Measurements from ENCODE around the gene WDR6.
A peak's percentile ranks its signal among the peaks of the same experiment; 100 is the strongest.

WDR6 gene, protein sequence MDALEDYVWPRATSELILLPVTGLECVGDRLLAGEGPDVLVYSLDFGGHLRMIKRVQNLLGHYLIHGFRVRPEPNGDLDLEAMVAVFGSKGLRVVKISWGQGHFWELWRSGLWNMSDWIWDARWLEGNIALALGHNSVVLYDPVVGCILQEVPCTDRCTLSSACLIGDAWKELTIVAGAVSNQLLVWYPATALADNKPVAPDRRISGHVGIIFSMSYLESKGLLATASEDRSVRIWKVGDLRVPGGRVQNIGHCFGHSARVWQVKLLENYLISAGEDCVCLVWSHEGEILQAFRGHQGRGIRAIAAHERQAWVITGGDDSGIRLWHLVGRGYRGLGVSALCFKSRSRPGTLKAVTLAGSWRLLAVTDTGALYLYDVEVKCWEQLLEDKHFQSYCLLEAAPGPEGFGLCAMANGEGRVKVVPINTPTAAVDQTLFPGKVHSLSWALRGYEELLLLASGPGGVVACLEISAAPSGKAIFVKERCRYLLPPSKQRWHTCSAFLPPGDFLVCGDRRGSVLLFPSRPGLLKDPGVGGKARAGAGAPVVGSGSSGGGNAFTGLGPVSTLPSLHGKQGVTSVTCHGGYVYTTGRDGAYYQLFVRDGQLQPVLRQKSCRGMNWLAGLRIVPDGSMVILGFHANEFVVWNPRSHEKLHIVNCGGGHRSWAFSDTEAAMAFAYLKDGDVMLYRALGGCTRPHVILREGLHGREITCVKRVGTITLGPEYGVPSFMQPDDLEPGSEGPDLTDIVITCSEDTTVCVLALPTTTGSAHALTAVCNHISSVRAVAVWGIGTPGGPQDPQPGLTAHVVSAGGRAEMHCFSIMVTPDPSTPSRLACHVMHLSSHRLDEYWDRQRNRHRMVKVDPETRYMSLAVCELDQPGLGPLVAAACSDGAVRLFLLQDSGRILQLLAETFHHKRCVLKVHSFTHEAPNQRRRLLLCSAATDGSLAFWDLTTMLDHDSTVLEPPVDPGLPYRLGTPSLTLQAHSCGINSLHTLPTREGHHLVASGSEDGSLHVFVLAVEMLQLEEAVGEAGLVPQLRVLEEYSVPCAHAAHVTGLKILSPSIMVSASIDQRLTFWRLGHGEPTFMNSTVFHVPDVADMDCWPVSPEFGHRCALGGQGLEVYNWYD

DNA sequence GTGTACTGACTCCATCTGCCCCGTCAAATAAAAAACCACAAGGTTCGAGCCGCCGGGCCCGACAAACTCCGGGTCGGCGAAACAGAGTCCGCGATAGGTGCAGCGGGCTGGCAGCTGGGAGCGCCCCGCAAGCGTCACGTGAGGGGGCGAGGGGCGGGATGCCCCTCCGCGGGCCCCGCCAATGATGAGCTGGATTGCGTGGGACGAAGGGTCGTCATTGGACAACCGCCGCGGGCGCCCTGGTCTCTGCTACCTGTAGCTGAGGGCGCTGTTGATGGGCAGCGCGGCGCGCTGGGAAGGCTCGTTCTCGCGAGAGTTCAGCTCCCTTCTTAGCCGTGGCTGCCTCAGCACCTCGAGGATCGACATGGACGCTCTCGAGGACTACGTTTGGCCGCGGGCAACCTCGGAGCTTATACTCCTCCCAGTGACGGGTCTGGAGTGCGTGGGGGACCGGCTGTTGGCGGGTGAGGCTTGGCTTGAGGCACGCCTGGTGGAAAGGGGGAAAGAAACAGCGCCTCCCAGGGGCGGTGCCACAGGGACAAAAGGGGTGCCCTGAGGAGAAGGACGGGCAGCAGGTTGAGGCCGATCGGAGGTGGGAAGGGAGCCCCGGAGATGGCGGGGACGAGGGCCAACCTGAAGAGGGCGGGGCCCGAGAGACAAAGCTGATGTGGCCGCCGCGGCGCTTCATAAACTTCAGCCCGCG lies at the start of gene WDR6:
WDR6 (plus strand) TSS at position 324 of the 703 bp plus-strand sequence; CDS start at position 365, 41 bp downstream.
- DNase-seq = peak; percentile 98

DNA sequence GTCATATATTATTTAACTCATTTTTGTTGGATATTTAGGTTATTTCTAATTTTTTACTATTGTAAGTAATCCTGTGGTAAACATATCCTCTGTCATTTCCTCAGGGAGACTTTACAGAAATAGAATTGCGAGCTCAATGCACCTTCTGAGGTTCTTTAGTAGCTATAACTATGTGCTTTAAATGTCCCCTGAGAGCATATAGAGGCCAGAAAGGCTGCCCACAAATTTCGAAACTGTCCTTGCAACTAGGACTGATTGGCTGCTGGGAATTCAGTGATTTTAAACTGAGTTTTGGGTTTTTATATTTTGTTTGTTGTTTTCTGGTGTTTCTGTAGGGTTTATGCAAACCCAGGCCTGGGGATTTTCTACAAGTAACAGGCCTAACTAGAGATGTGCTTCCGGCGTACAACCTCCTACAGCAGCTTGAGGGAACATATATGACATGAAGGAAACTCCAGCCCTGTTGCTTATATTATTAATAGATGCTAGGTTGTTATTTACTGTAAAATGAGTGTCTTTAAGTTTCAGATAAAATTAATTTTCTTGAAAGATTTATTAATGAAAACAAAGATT lies 46.3 kb upstream of the WDR6 start:
- no peak for DNase-seq

DNA sequence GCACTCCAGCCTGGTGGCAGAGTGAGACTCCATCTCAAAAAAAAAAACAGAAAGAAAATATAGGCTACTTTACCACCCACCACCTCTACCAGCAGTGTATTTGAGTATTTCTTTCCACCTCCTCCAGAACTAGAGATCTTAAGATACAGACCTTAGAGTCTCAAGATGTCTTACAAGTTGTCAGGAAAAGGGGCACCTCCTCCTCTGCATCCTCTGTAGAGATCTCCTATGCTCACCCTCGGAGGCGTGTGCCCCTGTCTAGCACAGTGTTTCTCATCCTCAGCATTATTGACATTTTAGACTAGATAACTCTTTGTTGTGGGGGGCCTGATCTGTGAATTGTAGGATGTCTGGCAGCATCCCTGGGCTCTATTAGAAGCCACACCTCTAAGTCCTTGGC lies 44.9 kb upstream of the WDR6 start:
- DNase-seq = no peak

DNA sequence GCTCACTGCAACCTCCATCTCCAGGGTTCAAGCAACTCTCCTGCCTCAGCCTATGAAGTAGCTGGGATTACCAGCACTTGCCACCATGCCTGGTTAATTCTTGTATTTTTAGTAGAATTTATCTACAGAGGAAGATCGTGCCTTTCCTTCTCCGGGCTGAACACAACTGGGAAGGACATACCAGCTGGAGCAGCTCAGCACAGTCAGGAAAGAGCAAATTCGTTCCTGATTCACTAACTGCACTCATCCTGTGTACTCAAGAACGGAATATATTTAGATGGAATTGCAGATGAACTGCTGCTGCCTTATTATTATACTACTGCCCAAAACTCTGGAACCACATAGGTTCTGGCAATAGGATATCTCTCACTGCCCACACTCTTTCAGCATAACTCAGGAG lies 44.3 kb upstream of the WDR6 start:
- DNase-seq = no peak

DNA sequence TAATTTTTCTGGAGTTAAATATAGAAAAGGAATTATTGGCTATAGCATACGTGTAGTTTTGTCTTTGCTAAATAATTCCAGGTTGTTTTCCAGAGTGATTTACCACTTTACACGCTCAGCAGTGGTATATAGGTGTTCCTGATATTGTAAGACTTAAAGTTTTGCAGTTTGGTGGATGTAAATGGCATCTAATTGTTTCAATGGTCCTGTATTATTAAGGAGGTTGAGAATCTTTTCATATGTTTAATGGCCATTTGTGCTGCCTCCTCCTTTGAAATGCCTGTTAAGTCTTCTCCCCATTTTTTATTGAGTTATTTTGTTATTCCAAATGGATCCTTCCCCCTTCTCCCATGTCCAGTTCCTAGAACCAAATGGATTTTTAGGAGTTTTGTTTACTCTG lies 43.6 kb upstream of the WDR6 start:
- DNase-seq = no peak

DNA sequence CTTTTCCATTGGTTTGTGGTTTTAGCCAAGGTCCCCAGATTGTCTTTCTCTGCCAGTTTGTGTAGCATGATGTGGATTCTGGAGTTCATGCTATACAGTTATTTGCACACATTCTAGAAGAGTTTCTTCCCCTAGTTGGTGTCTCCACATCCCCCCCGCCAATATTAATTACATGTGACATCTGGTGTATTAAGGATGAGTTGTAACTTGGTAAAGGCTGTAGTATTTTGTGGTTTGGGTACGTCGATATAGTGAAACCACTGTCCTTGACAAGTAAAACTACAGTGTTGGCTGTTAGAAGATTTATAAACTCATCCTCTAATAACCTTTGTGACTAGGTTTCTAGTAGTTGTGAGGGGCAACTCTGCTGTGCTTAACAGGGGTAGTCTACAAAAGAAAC lies 40.8 kb upstream of the WDR6 start:
- no peak for DNase-seq

DNA sequence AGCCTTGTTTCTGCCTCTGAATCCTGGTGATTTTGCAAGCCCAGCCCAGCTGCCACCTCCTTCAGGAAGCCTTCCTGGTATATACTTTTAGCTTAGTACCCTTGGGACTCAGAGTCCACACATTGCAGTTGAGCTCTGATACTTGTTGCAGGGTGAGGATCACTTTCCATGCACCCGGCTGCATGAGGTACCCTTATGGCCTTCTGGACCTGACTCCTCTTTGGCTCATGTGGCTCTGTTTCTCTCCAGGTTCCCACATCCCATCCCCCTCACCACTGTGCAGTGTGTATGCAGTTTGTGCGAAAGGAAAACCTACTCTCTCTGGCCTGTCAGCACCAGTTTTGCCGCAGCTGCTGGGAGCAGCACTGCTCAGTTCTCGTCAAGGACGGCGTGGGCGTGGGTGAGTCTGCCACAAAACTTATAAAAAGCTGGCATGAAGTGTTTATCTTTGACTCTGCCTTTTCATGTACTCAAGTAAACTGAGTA lies 40.3 kb upstream of the WDR6 start:
- no peak for DNase-seq

DNA sequence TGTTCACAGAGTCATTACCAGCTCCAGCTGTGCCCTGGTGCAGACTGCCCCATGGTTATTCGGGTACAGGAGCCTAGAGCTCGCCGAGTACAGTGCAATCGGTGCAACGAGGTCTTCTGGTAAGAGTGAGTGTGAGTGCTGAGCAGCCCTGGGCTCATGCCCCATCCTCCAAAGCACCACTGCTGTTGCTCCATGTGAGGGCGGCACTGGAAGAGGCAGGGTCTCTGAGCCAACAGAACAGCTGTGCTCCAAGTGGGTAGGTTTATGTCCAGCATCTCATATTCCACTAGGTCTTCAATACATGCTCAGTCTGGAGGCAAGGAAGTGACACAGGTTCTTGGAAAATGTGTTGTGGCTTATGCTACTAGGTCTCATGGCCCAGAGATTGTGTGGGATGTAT lies 36.6 kb upstream of the WDR6 start:
- no peak for DNase-seq

DNA sequence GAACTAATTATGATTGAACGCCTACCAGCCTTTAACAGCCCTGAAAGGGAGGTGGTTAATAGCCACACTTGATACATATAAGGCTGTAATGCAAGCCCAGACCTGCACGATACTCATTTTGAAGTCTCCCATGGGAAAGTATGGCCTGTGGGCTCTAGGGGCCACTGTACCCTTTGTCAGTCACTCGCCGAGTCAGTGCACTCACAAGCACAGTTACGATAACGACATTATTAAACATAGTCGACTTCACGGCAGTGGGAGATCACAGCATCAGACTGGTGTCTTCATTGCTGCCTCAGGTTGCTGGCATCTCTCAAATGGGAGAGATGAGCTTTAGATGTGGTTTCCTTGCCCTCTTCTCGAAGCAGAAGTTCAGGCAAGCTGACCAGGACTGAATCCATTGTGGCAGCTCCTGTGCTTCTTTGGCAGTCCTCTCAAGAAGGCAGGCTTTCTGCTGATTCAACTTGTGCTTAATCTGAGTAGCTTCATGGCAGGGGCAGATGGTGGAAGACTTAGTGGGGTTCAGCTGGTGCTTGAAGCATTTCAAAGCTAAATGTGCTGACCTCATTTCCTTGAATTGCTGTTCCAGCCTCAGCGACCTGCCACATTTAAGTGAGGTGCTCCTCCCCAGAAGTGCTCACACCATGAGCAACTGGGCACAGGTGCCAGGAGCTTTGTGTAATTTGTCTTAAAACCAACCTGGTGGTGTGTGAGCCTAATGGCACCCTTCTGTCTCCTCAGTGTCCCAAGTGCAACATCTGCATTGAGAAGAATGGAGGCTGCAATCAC lies 32.9 kb upstream of the WDR6 start:
- peak; percentile 18 for DNase-seq

DNA sequence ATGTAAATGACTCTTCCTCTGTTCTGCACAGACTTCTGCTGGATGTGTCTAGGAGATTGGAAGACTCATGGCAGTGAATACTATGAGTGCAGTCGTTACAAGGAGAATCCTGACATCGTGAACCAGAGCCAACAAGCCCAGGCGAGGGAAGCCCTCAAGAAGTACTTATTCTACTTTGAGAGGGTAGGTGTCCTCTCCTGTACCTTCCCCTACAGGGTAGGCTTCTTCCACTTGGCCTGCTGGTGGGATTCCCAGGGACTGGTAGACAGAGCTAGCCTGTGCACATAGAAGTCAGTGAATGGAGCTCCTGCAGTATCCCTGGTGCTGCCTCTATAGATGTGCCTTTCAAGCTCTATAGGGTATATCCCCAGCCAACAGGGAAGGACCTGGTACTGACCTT lies 27.7 kb upstream of the WDR6 start:
- DNase-seq = no peak

DNA sequence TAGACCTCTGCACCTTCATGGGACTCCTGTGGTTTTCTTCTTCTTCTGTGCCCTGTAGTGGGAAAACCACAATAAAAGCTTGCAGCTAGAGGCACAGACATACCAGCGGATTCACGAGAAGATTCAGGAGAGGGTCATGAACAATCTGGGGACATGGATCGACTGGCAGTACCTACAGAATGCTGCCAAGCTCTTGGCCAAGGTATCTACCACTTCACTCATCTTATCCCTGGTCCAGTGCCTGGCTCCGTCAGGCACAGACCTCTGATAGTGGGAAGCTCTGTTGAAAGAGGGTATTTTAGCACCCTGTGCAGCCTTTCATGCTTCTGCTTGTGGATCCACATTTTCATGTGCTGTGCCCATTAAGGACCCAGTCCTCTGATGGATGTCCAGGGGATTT lies 26.9 kb upstream of the WDR6 start:
- no peak for DNase-seq

DNA sequence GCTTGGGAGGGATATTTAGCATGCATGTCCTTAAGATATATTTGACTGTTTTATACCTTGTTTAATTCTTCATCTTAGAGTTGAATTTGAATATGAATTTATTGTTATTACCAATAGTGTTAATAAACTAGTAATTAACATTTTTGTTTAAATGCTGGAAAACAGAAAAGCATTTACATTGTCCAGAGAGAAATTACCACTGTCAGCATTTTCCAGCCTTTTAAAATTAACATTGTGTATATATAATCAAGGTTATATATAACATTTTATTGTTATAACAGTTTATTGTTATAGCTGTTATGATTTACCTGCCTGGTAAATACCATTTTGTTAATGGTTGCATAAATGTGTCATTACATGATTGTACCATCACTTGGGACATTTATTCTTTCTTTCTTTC lies 25.2 kb upstream of the WDR6 start:
- no peak for DNase-seq

DNA sequence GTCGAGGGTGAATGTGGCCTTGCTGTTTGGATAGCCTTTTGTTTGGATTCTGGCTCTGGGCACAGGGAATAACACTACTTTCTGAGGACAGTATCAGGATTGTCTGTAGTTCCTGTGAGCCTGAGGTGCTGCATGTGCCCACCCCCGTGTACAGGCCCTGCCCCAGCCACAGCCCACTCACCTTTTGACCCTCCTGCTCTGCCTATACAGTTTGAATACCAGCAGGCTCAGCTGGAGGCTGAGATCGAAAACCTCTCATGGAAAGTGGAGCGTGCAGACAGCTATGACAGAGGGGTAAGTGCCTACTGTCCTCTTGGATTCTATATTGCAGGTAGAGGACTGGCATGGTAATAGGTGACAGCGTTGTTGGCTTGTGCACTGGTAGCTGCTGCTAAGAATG lies 24.5 kb upstream of the WDR6 start:
- no peak for DNase-seq

DNA sequence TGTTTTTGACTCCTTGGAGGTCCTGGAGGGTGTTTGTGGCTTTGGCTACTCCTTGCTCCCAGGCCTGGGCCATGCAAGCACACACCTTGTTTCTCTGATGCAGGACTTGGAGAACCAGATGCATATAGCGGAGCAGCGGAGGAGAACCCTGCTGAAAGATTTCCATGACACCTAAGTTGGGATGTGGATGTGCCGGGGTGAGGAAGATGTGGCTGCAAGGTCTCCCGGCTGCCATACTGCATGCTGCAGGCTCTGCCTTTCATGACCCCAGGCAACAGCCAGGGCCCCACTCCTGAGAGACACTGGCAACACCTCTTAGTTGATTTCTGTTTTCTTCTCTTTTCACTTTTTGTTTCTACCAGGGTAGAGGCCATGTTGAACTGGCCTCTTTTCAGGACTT lies 24.1 kb upstream of the WDR6 start:
- DNase-seq = no peak

DNA sequence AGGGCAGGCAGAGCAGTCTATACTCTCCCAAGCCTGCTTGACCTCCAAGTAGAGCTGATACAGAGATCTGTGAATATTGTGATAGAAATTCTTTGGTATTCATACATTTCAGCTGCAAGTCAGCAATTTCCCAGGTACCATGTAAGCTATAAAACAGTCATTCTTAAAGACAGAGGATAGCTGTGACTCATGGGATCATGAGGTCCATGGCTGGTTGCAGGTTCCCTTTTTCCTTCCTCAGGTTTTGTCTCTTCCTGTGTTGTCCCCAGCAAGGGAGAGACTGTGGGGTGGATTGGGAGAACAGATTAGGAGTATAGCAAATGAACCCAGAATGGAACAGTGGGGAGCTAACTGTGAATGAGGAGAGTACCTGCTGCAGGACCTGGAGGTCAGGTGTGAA lies 22.5 kb upstream of the WDR6 start:
- DNase-seq = no peak

DNA sequence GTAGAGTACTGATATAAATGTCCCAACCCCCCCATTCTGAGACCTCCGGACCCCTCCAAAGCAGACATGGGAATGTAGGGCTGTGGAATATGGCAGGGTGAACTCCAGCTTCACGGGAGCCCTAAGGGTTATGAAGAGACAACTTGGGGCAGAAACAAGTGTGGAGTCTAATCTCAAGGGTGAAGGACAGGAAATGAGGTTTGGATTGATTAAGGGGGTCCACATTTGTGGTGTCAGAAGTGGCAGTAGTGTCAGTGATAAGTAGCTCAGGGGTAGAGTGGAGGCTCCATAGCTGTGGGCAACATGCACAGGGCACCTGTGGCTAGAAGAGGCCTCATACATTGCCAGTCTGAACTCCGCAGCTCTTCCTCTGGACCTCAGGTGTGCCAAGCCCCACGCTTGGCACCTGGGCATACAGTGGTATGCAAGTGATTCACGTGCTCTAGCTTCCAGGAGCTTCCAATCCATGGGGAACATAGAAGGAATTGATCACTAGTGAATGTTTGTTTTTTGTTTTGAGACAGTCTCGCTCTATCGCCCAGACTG lies 21.3 kb upstream of the WDR6 start:
- no peak for DNase-seq

DNA sequence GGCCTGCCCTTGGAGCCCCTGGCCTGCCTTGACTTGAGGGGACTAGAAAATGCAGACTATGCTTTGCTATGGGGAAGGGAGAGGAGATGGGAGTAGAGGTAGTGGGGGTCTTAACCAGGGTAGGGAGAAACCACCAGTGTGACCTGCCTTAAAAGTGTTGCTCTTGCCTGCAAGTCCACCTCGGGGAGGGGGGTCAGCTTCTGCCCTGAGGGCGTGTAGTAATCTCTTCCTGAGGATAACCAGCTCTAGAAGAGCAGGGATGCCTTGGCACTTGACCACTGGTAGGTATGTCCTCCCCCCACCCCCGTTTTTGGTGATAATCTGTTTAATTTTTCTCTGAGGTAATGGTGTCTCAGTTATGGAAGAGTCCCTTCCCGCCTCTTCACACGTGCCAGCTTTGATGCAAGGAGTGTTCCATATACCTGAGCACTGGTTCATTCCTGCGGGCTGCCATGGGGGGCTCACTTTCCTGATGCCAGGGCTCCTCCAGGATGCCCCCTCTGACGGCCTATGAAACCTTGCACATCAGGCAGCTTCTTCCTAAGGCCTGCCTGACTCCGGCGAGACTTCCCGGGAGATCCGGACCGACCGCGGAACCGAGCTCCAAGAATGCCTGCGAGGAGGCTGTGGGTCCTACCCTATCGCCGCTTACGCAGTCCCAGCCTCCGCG lies 17.9 kb upstream of the WDR6 start:
- DNase-seq = peak; percentile 18

DNA sequence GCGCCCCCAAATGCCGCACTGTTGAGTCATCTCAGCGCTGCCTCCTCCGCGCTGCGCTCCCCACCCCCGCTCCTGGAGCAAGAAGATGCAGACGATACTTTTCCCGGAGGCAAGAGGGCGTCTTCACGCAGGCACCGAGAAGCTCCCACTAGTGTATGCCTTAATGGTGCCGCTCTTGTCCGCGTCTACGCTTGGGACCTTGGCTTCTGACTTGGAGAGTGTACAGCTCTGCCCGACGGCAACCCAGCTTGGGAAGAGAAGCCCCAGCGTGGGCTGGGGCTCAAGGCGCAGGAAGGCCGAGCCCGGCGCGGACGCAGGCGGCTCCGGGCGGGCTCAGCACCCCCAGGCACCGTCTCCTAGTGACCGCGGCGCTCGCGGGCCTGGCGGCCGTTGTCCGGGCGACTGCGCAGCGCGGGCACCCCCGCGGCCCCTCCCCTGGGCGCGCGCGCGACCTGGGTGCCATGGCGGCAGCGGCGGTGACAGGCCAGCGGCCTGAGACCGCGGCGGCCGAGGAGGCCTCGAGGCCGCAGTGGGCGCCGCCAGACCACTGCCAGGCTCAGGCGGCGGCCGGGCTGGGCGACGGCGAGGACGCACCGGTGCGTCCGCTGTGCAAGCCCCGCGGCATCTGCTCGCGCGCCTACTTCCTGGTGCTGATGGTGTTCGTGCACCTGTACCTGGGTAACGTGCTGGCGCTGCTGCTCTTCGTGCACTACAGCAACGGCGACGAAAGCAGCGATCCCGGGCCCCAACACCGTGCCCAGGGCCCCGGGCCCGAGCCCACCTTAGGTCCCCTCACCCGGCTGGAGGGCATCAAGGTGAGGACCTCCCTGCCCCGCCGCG lies 17.2 kb upstream of the WDR6 start, which contains the start of gene P4HTM:
P4HTM (plus strand) TSS at position 446 of the 840 bp plus-strand sequence; CDS start at position 462, 16 bp downstream.
- peak; percentile 85 for DNase-seq

DNA sequence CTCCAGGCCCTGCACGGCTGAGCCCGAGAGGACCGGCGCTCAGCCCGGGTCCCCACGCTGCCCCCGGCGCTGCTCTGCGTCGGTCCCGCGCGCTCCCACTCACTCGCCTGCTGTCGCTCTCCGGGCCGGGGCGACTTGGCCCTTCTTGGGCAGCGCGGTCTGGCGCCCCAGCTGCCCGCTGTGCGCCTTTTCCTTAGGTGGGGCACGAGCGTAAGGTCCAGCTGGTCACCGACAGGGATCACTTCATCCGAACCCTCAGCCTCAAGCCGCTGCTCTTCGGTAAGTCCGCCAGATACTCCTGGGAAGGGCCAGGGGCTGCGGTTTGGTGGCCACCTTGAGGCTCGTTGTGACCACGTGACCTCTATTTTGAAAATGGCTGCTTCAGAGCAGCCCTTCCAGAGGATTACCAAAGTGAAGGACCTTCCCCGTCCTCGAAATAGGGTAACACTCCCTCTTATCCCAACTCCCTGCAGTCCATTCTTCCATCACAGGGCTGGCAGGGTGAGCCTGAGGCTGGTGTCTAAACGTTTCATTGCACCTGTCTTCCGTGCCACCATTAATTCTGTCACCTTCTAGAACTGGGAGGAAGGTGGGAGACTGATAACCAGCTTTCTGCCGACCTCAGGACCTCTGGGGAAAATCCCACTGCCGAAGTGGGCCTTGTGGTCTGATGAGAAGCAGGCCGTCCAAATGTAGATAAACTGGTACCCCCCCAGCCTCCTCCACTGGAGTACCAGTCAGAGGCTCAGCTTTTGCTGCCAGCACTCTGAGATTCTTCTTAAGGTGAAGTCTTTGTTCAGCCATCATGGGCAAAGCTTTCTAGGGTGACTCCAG lies 16.3 kb upstream of the WDR6 start:
- DNase-seq = peak; percentile 58
